GM18505 (cell line): ENCODE measurements around the gene FTO.
"Not testable (repeated sequence)": the region's sequence is repeated elsewhere in the genome, so short reads cannot be mapped to it uniquely, and the experiment has no call there.

Source experiments
- ATAC-seq: cut with Tn5 transposase; IDR thresholded peaks from one replicate; pipeline ENCODE4 v1.9.1; 2021; ENCODE audit not compliant: unreplicated experiment
- POLR2A ChIP-seq: IDR thresholded peaks from 4 replicates; pipeline ENCODE4 v1.6.1; 2011; ENCODE audit warnings: borderline replicate concordance; ENCODE audit not compliant: insufficient read depth, insufficient read length; ENCODE audit errors: extremely low read depth

FTO gene

DNA sequence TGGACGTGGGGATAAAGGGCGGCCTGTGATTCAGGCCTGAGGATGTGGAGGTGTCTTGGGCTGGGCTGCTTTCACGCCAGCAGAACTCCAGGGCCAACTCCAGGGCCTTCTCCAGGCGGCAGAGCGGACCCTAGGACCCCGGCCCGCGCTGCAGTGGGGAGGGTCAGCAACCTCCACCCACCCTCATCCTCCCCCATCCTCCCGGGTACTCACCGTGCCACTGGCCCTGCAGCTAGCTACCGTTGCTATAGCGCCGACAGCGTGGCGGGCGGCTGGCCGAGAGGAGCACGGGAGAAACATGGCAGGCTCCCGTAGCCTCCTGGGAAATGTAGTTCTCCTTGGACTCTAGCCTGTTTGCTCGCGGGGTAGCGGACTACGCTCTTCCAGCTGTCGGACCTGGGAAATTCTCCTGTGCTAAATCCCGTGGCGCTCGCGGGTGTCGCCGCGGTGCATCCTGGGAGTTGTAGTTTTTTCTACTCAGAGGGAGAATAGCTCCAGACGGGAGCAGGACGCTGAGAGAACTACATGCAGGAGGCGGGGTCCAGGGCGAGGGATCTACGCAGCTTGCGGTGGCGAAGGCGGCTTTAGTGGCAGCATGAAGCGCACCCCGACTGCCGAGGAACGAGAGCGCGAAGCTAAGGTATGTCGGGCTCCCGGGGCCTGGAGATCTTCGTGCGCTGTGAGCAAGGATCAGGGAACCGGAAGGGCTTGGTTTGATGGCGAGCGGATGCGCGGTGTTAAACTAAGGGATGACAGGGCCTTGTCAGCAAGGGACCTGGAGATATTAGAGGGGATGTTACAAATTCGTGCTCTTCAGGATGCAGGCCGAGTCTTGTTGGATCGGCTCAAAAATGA is at the start of gene FTO, which contains the start of gene RPGRIP1L:
Gene FTO (plus strand): TSS at position 567 of the 855 bp plus-strand sequence.
Gene RPGRIP1L (minus strand): TSS at position 270 of the 855 bp plus-strand sequence. CDS start 3,136 bp downstream, outside the sequence.
- TF ChIP-seq POLR2A: peak; percentile 27
- ATAC-seq: peak; percentile 99

DNA sequence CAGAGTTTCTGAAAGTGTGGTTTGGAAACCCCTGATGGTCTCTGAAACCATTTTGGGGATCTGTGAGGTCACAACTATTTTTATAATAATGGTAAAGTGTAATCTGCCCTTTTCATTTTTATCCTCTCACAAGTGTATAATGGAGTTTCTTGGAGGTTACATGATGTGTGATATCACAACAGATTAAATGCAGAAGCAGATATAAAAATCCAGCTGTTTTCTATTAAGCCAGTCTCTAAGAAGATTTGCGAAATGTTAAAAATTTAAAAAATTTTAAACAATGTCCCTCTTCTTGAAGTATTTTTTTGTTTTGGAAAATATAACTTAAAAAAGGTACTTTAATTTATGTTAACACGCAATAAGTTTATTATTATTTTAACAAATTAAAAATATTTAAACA is 49.0 kb upstream of the FTO start:
- no peak for ATAC-seq
- no peak for TF ChIP-seq POLR2A

DNA sequence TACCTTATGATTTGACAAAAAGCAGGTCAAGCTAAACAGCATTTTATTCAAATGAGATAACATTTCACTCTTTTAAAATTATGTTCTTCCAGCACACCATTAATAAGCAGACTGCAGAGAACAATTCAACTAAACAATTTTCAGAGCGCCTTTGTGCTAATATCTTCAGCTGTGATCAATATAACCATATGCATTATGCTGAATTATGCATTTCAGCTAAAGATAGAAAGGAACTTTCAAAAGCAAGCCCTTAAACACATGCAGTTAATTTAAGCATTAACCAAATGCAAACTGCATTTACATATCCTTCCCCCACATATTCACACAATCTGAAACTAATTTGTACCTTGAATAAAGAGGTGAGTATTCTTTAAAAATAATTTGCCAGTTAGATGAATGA is 41.9 kb upstream of the FTO start:
- no peak for TF ChIP-seq POLR2A
- ATAC-seq: no peak

DNA sequence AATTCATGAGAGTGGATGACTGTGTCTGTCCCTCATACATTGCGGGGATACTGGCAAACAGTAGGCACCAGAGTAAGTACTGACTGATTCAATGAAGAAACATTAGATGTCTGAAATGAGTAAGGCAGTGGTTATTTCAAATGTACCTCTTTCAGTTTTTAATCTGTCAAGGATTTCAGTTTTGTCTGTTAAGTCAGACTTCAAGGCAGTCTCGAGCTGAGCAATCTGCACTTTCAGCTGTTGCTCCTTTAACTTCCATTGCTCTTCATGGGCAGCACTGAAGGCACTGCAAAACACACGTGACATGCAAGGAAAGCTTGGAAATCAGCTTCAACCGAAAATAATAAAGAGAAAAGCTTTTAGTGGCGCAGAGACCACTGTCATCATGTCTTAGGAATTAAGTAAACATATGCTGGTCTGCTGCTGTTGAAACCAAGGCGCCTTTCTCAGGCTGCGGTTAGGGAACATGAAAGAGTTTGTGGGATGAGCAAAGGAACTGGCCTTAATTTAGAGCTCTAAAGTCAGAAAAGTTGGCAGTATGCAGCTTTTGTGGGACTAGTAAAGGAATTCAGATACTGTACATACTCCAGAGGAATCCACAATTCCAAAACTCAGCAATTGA is 39.1 kb upstream of the FTO start:
- ATAC-seq: peak; percentile 65
- TF ChIP-seq POLR2A: no peak

DNA sequence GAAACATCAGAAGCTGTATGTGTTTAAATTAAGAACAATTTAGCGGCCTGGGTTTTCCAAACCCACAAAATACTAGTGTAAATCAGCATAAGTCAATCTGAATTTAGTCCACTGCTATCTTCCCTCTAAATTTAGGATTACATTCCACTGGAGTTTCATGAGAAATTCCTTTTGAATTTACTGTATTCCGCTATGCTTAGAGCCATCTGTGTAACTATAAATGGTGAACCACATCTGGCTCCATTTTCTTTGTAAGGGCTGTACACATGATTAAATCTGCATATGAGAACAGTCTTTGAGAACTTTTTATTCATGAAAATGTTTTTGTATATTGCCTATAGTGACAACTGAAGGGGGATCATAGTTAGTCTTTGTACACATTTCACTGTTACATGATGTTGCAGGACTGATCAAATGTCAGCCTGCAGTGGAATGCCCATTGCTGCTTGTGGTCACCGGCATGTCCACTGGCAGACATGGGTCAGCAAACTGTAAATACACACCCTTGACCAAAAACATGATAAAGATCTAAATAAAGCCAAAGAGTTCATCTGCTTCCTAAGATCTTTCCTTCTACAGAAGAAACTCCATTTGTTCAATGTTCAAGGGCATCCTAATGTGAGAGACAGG is 37.1 kb upstream of the FTO start:
- no peak for TF ChIP-seq POLR2A

DNA sequence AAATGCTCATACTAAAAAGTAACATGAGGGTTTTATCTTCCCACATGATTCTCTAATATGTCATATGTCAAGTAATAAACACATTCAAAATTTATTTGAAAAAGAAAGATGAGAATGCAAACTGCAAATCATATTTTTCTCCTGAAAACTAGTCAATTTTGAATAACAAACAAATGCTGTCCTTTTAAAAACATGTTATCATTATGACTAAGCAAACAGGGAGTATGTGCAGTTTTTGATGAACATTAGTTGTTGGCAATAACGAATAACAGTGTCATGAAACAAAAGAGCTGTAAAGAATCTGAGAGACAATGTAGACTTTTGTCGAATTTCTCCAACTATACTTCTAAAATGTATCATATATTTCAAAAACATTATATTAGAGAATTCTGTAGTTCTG is 35.1 kb upstream of the FTO start:
- TF ChIP-seq POLR2A: no peak
- ATAC-seq: no peak

More for the DNA sequence above, 37.1 kb upstream of the FTO start:
- ATAC-seq: no peak

DNA sequence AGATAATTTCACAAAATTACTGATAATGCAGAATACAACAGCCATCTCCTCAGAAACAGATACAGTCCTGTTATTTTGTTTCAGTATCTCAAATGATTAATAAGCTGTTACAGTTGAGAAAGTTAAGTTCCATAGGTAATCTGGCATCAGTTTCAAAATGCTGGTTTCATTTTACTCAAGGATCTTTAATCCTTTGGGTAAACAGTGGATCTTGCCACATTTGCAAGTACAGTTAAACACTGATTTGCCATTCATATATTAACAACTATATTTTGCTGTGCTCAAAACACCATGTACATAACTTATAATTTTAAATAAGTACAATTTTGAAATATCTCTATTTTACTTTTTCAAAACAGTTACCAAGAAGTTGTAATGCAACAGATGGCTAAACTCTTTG is 31.5 kb upstream of the FTO start:
- TF ChIP-seq POLR2A: no peak
- no peak for ATAC-seq

DNA sequence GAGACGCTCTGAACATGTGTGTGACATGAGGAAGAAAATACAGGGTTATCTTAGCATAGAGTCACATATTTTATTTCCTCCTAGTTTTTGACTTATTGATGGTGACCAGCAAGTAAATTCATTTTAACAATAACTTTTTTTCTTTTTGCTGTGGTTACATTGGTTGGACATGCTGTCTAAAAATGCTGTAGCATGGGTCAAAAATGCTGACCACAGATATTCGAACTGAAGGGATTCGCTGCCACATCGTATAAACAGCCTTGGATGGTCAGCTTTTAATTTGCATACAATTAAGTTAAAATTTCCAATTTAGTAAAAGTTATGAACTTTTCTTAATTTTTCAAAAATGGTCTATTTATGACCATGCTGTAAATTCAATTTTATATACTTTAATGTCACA is 30.8 kb upstream of the FTO start:
- TF ChIP-seq POLR2A: no peak
- no peak for ATAC-seq

DNA sequence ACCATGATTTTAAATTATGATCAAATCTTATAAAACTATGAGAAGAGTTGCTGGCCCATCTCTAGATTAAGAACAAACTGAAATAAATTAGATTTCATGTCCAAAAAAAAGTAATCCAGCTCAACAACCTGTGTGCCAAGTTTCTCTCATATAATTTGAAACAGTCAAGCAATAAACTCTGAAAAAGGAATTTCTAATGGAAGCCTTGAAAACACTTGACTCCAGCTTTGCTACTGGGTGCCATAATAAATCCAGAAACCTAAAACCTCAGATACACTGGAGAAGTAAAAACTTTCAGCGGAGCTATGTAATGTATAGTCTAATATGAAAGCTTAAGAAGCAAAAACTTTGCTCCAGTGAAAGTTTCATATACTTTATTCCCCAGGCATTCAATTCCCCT is 25.8 kb upstream of the FTO start:
- no peak for ATAC-seq
- no peak for TF ChIP-seq POLR2A

DNA sequence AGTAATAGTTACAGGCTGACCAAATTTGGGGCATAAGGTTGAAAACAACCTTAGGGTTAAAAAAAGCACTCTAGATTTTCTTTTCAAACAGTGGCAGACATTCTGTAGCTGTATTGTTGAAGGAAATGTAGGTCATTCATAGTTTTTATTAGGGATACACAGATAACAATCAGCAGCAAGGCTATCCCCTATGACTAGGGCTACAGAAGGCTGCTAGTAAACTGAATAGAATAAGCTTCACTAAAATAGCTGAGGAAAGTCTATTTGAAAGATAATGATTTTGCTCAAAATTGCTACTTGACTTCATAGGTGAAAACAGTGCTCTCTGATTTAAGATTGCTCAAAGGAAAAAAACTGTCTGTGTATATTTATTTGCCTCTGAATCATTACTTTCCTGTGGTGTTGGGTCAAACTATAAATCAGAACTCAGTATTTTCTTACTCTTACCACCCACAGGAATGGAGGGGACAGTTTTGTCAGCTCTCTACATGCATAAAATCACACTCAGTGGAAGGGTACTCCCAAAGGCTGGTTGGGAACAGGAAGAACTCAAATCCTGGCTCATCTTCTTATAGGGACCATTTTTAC is 25.1 kb upstream of the FTO start:
- no peak for ATAC-seq
- no peak for TF ChIP-seq POLR2A

DNA sequence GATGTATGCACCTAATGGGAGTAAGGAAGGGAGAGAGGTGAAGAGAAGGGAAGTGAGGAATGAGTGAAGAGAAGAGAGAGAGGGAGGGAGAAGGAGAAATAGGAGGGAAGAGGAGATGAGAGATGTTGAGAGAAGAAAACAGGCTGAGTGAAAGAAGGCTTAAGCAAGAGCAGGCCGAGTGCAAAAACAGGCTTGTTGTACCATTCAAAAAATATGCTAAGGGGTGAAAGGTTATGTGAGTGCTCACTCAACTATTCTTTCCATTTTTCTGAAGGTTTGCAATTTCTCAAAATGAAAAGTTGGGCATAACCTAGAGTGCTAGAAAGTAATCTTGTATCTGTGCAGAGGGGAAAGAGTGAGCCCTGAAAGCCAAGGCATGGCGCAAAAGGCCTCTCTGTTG is 23.2 kb upstream of the FTO start:
- TF ChIP-seq POLR2A: no peak
- no peak for ATAC-seq

DNA sequence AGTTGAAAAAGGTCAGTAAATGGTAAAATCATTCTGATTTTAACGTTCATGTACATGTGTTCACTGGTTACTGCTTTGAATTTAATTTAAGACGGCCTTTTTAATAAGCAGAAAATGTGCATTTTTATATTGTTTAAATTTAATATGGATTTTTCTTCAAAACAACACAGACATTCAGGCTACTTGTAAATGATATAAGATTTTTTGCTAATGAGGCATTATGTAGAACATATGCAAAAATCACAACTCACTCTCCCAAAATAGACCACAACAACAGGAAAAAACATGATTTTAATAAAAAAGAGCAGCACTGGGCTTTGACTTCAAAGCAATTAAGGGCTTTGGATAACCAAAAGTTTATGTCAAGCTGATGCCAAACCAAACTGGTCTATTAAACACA is 22.6 kb upstream of the FTO start:
- no peak for ATAC-seq
- no peak for TF ChIP-seq POLR2A

DNA sequence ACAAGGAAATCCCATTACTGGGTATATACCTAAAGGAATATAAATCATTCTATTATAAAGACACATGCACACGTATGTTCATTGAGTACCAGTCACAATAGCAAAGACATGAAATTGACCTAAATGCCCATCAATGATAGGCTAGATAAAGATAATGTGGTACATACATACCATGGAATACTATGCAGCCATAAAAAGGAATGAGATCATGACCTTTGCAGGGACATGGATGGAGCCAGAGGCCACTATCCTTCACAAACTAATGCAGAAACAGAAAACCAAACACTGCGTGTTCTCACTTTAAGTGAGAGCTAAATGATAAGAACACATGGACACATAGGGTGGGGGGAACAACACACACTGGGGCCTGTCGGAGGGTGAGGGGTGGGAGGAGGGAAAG is 18.6 kb upstream of the FTO start:
- not testable (repeated sequence) for ATAC-seq
